Trophoblast cell (in vitro differentiated cells and primary cell): ENCODE measurements around the gene CRYBG1.

ENCODE experiments used
- DNase-seq, 2 donors: peaks; one replicate each; pipeline ENCODE4 v3.0.0-alpha.2; 2016
- H2AFZ ChIP-seq: 2 replicates; pipeline ENCODE4 v1.6.1; 2013; ENCODE audit warnings: low read length, moderate library complexity, mild to moderate bottlenecking; ENCODE audit not compliant: insufficient read depth, poor library complexity
- H2AK5ac ChIP-seq: 2 replicates; pipeline ENCODE4 v1.6.1; 2013; ENCODE audit warnings: mild to moderate bottlenecking, low read length
- H2BK120ac ChIP-seq: 2 replicates; pipeline ENCODE4 v1.6.1; 2013; ENCODE audit warnings: low read length, mild to moderate bottlenecking, moderate library complexity; ENCODE audit not compliant: insufficient read depth, poor library complexity
- H2BK12ac ChIP-seq: 2 replicates; pipeline ENCODE4 v1.6.1; 2013; ENCODE audit warnings: mild to moderate bottlenecking, low read length, moderate library complexity
- H2BK5ac ChIP-seq: 2 replicates; pipeline ENCODE4 v1.6.1; 2013; ENCODE audit warnings: low read length, low read depth, moderate library complexity, mild to moderate bottlenecking; ENCODE audit not compliant: poor library complexity
- H3K14ac ChIP-seq: 2 replicates; pipeline ENCODE4 v1.6.1; 2013; ENCODE audit warnings: mild to moderate bottlenecking, low read length
- H3K18ac ChIP-seq: 2 replicates; pipeline ENCODE4 v1.6.1; 2013; ENCODE audit warnings: mild to moderate bottlenecking, low read length
- H3K23ac ChIP-seq: 2 replicates; pipeline ENCODE4 v1.6.1; 2013; ENCODE audit warnings: low read length
- H3K27ac ChIP-seq: 2 replicates; pipeline ENCODE4 v1.5.1; 2013; ENCODE audit warnings: low read depth, mild to moderate bottlenecking, inconsistent platforms, low read length, moderate library complexity
- H3K27me3 ChIP-seq: 2 replicates; pipeline ENCODE4 v1.6.1; 2013; ENCODE audit warnings: inconsistent platforms, mild to moderate bottlenecking, low read length, moderate library complexity; ENCODE audit not compliant: insufficient read depth
- H3K36me3 ChIP-seq, 2 experiments: 1 replicate in 1 of 2; 2 replicates in 1 of 2; pipeline ENCODE4 v1.6.1; 2013; ENCODE audit warnings: low read length in 2 of 2, mild to moderate bottlenecking in 2 of 2, moderate library complexity in 1 of 2; ENCODE audit not compliant: insufficient read depth in 2 of 2, control insufficient read depth in 1 of 2
- H3K4ac ChIP-seq: 2 replicates; pipeline ENCODE4 v1.6.1; 2013; ENCODE audit warnings: low read depth, mild to moderate bottlenecking, low read length, moderate library complexity
- H3K4me1 ChIP-seq, 2 experiments: 1 replicate in 1 of 2; 2 replicates in 1 of 2; pipeline ENCODE4 v1.6.1; 2013; ENCODE audit warnings: low read length in 2 of 2, mild to moderate bottlenecking in 2 of 2, moderate library complexity in 1 of 2; ENCODE audit not compliant: insufficient read depth in 2 of 2, control insufficient read depth in 1 of 2
- H3K4me2 ChIP-seq: 2 replicates; pipeline ENCODE4 v1.6.1; 2013; ENCODE audit warnings: inconsistent platforms, mild to moderate bottlenecking, low read length, moderate library complexity
- H3K4me3 ChIP-seq: 2 replicates; pipeline ENCODE4 v1.5.1; 2013; ENCODE audit warnings: mild to moderate bottlenecking, low read depth, low read length, inconsistent platforms
- H3K79me1 ChIP-seq: one replicate; pipeline ENCODE4 v1.6.1; 2013; ENCODE audit warnings: low read length
- H3K79me2 ChIP-seq: 2 replicates; pipeline ENCODE4 v1.6.1; 2013; ENCODE audit warnings: low read length, mild to moderate bottlenecking; ENCODE audit not compliant: control insufficient read depth, insufficient read depth, poor library complexity
- H3K9ac ChIP-seq: 2 replicates; pipeline ENCODE4 v1.6.1; 2013; ENCODE audit warnings: mild to moderate bottlenecking, low read length
- H3K9me3 ChIP-seq: 2 replicates; pipeline ENCODE4 v1.6.1; 2013; ENCODE audit warnings: low read depth, mild to moderate bottlenecking, control low read depth, inconsistent platforms, low read length; ENCODE audit not compliant: insufficient read depth
- H4K12ac ChIP-seq: 2 replicates; pipeline ENCODE4 v1.6.1; 2013; ENCODE audit warnings: low read depth, mild to moderate bottlenecking, low read length, moderate library complexity
- H4K8ac ChIP-seq: 2 replicates; pipeline ENCODE4 v1.6.1; 2013; ENCODE audit warnings: low read depth, mild to moderate bottlenecking, low read length, moderate library complexity
- H4K91ac ChIP-seq: one replicate; pipeline ENCODE4 v1.6.1; 2013; ENCODE audit warnings: low read depth, mild to moderate bottlenecking, low read length, moderate library complexity
- WGBS: extraction: QIAGEN DNeasy Blood & Tissue Kit; methylation state at CpG from one replicate; pipeline ENCODE4 v1.1.7; 2013; ENCODE audit warnings: missing lambda C conversion rate; ENCODE audit not compliant: insufficient read length, insufficient coverage; ENCODE audit errors: extremely low coverage; 5-methylcytosine and 5-hydroxymethylcytosine counted together

CRYBG1 gene

GRCh38 chr6:106569428-106569827, 208.9 kb downstream of the CRYBG1 start:
- Histone ChIP-seq H2BK12ac (no peak overlapping the region), H3K9me3 (no peaks in the 10 kb centered on the region), H3K4me1 (peaks cover under 1 to 1% of the 10 kb centered on the region in 2 experiments), H4K12ac (no peak overlapping the region), H3K4me3 (no peak overlapping the region), H3K9ac (no peak overlapping the region), H2AFZ (no peak overlapping the region), H3K23ac (no peak overlapping the region), H2BK5ac (no peak overlapping the region), H3K79me2 (no peaks in the 10 kb centered on the region), H2BK120ac (no peak overlapping the region), H3K18ac (no peak overlapping the region), H3K4me2 (no peak overlapping the region), H3K27me3 (no peaks in the 10 kb centered on the region), H3K4ac (no peak overlapping the region), H4K8ac (no peak overlapping the region), H3K14ac (no peak overlapping the region), H3K36me3 (peaks cover 0 to 3% of the 10 kb centered on the region in 2 experiments), H4K91ac (no peak overlapping the region), H3K79me1 (no peaks in the 10 kb centered on the region), H2AK5ac (no peak overlapping the region), H3K27ac (no peak overlapping the region)
- DNase-seq, result no peak
- WGBS, result no CpG with 5 or more reads among the region's 4 CpGs

GRCh38 chr6:106572436-106572835, 211.9 kb downstream of the CRYBG1 start:
- Histone ChIP-seq H3K4me3 (no peak overlapping the region), H3K9me3 (no peaks in the 10 kb centered on the region), H2BK12ac (no peak overlapping the region), H4K8ac (no peak overlapping the region), H3K4me1 (peaks cover 4 to 10% of the 10 kb centered on the region in 2 experiments), H2AFZ (no peak overlapping the region), H4K12ac (no peak overlapping the region), H3K4ac (no peak overlapping the region), H3K23ac (no peak overlapping the region), H2BK120ac (no peak overlapping the region), H3K79me1 (no peaks in the 10 kb centered on the region), H3K18ac (no peak overlapping the region), H3K4me2 (no peak overlapping the region), H3K14ac (no peak overlapping the region), H4K91ac (no peak overlapping the region), H3K79me2 (no peaks in the 10 kb centered on the region), H2AK5ac (no peak overlapping the region), H2BK5ac (no peak overlapping the region), H3K27me3 (no peaks in the 10 kb centered on the region), H3K9ac (no peak overlapping the region), H3K27ac (no peak overlapping the region), H3K36me3 (peaks cover 0 to 3% of the 10 kb centered on the region in 2 experiments)
- peak in 1 of 2 donors; percentile 76 for DNase-seq
- WGBS, result no CpG with 5 or more reads among the region's 5 CpGs

- no peak overlapping the region for H3K4ac ChIP-seq
- H2AK5ac ChIP-seq, result no peak overlapping the region
- H3K9ac ChIP-seq, result no peak overlapping the region
- H3K27me3 ChIP-seq, result no peaks in the 10 kb centered on the region
- no peaks in the 10 kb centered on the region for H3K79me2 ChIP-seq
- H3K27ac ChIP-seq, result no peak overlapping the region
- no peak overlapping the region for H4K8ac ChIP-seq
- DNase-seq, result no peak
- peaks cover 4 to 10% of the 10 kb centered on the region in 2 experiments for H3K4me1 ChIP-seq
- H3K4me3 ChIP-seq, result no peak overlapping the region
- no peaks in the 10 kb centered on the region for H3K9me3 ChIP-seq
- no peak overlapping the region for H4K12ac ChIP-seq
- H3K79me1 ChIP-seq, result no peaks in the 10 kb centered on the region
- H3K23ac ChIP-seq, result no peak overlapping the region
- H3K18ac ChIP-seq, result no peak overlapping the region
- no peak overlapping the region for H2BK12ac ChIP-seq
- no peak overlapping the region for H3K4me2 ChIP-seq
- no peak overlapping the region for H4K91ac ChIP-seq
- H3K36me3 ChIP-seq, result peaks cover 0 to 3% of the 10 kb centered on the region in 2 experiments
- no CpG with 5 or more reads among the region's 6 CpGs for WGBS
- no peak overlapping the region for H2AFZ ChIP-seq
- H2BK5ac ChIP-seq, result no peak overlapping the region
- H2BK120ac ChIP-seq, result no peak overlapping the region
- H3K14ac ChIP-seq, result no peak overlapping the region
These were observed 212.5 kb downstream of the CRYBG1 start for GRCh38 chr6:106572875-106573585.

GRCh38 chr6:106574741-106575458, 214.4 kb downstream of the CRYBG1 start:
- DNase-seq, result peak; percentile 41 to 66
- WGBS, result no CpG with 5 or more reads among the region's 16 CpGs
- H3K14ac ChIP-seq, result no peak overlapping the region
- no peak overlapping the region for H3K4ac ChIP-seq
- H3K27ac ChIP-seq, result no peak overlapping the region
- H2AK5ac ChIP-seq, result no peak overlapping the region
- no peaks in the 10 kb centered on the region for H3K9me3 ChIP-seq
- H3K4me3 ChIP-seq, result no peak overlapping the region
- peak overlapping the region; percentile 8 for H3K18ac ChIP-seq
- H3K79me1 ChIP-seq, result no peaks in the 10 kb centered on the region
- H2BK5ac ChIP-seq, result no peak overlapping the region
- no peak overlapping the region for H4K91ac ChIP-seq
- H3K79me2 ChIP-seq, result no peaks in the 10 kb centered on the region
- no peak overlapping the region for H3K9ac ChIP-seq
- H2AFZ ChIP-seq, result no peak overlapping the region
- H3K4me2 ChIP-seq, result no peak overlapping the region
- H2BK12ac ChIP-seq, result no peak overlapping the region
- no peak overlapping the region for H2BK120ac ChIP-seq
- peaks cover 4 to 10% of the 10 kb centered on the region in 2 experiments for H3K4me1 ChIP-seq
- no peak overlapping the region for H4K8ac ChIP-seq
- no peak overlapping the region for H4K12ac ChIP-seq
- no peak overlapping the region for H3K23ac ChIP-seq
- peaks cover 0 to 3% of the 10 kb centered on the region in 2 experiments for H3K36me3 ChIP-seq
- no peaks in the 10 kb centered on the region for H3K27me3 ChIP-seq
